DOHH2 (cell line): ENCODE results near the gene RFTN2.

ENCODE experiments used
- H3F3A ChIP-seq: fragments of 200-600 bp; sonication (generic), shearing (Covaris generic); 2 replicates; pipeline ENCODE4 v1.6.0; 2016; ENCODE audit warnings: antibody characterized with exemption, mild to moderate bottlenecking; ENCODE audit not compliant: control insufficient read depth, insufficient read depth
- H3K27ac ChIP-seq: fragments of 200-600 bp; sonication (generic); 2 replicates; pipeline ENCODE4 v1.5.1; 2014; ENCODE audit warnings: low read depth, mild to moderate bottlenecking, low read length, moderate library complexity
- H3K27me3 ChIP-seq: fragments of 200-600 bp; sonication (generic); 2 replicates; pipeline ENCODE4 v1.6.1; 2014; ENCODE audit warnings: mild to moderate bottlenecking, low read length, mixed read lengths; ENCODE audit not compliant: control insufficient read depth
- H3K36me3 ChIP-seq: fragments of 200-600 bp; sonication (generic); 2 replicates; pipeline ENCODE4 v1.6.1; 2014; ENCODE audit warnings: mild to moderate bottlenecking, low read length, moderate library complexity, mixed read lengths; ENCODE audit not compliant: control insufficient read depth
- H3K4me1 ChIP-seq: fragments of 200-600 bp; sonication (generic); 2 replicates; pipeline ENCODE4 v1.6.1; 2014; ENCODE audit warnings: mild to moderate bottlenecking, low read length, mixed read lengths; ENCODE audit not compliant: control insufficient read depth
- H3K4me2 ChIP-seq: fragments of 200-600 bp; sonication (generic); 2 replicates; pipeline ENCODE4 v1.6.0; 2014; ENCODE audit warnings: mild to moderate bottlenecking, low read length, moderate library complexity
- H3K4me3 ChIP-seq: fragments of 200-600 bp; sonication (generic); 2 replicates; pipeline ENCODE4 v1.5.1; 2014; ENCODE audit warnings: mild to moderate bottlenecking, low read length, mixed read lengths
- H3K79me2 ChIP-seq: fragments of 200-600 bp; sonication (generic); 2 replicates; pipeline ENCODE4 v1.6.1; 2014; ENCODE audit warnings: mild to moderate bottlenecking, low read length, mixed read lengths; ENCODE audit not compliant: control insufficient read depth
- H3K9me2 ChIP-seq: fragments of 200-600 bp; sonication (generic); replicated peaks from 2 replicates; pipeline ENCODE4 v1.6.1; 2014; ENCODE audit warnings: mild to moderate bottlenecking, low read length, mixed read lengths; ENCODE audit not compliant: control insufficient read depth
- H3K9me3 ChIP-seq: fragments of 200-600 bp; sonication (generic); 2 replicates; pipeline ENCODE4 v1.6.1; 2014; ENCODE audit warnings: antibody characterized with exemption, low read length, mixed read lengths; ENCODE audit not compliant: control insufficient read depth, insufficient read depth
- H4K20me1 ChIP-seq: fragments of 200-600 bp; sonication (generic); 2 replicates; pipeline ENCODE4 v1.6.0; 2014; ENCODE audit warnings: low read depth, mild to moderate bottlenecking, antibody characterized with exemption, low read length, moderate library complexity; ENCODE audit not compliant: control insufficient read depth, insufficient read depth
- EZH2phosphoT487 ChIP-seq: fragments of 200-600 bp; sonication (generic); IDR thresholded peaks from 2 replicates; pipeline ENCODE4 v1.6.1; 2017; ENCODE audit warnings: borderline replicate concordance, mild to moderate bottlenecking, antibody characterized with exemption, low read length, moderate library complexity, mixed read lengths
- TF ChIP-seq, protein P1 (sequence below): fragments of 200-600 bp; sonication (generic); IDR thresholded peaks from one replicate; pipeline ENCODE4 v1.5.1; 2014; ENCODE audit warnings: antibody characterized with exemption, mild to moderate bottlenecking, low read depth, low read length; ENCODE audit not compliant: poor library complexity, severe bottlenecking

Gene RFTN2

DNA sequence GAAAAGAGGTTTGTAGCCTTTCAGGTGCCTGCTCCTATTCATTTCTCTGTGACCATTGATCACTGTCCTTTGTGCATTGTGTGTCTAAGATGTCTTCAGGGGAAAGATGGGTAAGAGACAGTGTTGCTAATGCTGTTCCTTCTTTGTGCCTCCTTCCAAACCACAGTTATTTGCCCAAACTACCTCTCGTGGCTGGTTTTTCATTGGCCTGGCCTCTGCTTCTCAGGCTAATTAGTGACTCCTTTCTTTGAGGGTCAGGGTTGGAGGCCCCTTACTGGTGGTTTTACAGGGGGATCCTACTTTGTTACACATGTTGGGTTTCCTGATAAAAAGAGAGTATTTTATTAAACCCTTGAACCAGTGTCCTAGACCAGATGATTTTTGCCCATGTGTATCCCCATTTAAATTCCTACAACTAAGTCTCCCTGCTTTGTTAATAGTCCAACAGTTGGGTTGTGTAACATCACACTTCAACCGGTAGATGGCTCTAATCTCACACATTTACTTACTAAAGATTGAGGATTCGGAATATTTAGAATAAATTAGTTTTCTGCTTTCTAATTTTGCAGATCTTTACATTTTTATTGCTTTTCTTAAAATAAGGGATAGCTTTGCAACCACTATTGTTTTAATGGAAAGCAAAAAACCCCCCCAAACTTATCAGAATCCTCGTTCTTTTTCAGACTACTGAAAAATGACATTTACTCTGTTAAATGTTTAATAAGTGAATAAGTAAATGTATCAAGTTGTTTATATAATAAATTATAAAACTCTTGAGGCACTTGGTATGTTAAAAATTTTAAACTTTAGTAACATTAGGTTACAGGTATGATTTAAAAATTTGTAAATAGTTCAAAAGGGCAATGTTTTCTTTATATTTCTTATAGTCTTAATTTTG lies 32.2 kb upstream of the RFTN2 start:
- H3K4me1 ChIP-seq = peaks cover 42% of the 10 kb centered on the region
- H3K4me3 ChIP-seq = peak overlapping the region; percentile 97
- H3K36me3 ChIP-seq = peaks cover 57% of the 10 kb centered on the region
- H3K4me2 ChIP-seq = peak overlapping the region; percentile 93
- TF ChIP-seq, protein P1, sequence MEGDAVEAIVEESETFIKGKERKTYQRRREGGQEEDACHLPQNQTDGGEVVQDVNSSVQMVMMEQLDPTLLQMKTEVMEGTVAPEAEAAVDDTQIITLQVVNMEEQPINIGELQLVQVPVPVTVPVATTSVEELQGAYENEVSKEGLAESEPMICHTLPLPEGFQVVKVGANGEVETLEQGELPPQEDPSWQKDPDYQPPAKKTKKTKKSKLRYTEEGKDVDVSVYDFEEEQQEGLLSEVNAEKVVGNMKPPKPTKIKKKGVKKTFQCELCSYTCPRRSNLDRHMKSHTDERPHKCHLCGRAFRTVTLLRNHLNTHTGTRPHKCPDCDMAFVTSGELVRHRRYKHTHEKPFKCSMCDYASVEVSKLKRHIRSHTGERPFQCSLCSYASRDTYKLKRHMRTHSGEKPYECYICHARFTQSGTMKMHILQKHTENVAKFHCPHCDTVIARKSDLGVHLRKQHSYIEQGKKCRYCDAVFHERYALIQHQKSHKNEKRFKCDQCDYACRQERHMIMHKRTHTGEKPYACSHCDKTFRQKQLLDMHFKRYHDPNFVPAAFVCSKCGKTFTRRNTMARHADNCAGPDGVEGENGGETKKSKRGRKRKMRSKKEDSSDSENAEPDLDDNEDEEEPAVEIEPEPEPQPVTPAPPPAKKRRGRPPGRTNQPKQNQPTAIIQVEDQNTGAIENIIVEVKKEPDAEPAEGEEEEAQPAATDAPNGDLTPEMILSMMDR = peak; percentile 80
- no peak for TF ChIP-seq EZH2phosphoT487
- no peaks in the 10 kb centered on the region for H3K27me3 ChIP-seq
- 0 out of 2 replicates have a peak, but pooled peaks cover 3% of the 10 kb centered on the region for H3F3A ChIP-seq
- peaks cover 24% of the 10 kb centered on the region for H4K20me1 ChIP-seq
- no peaks in the 10 kb centered on the region for H3K9me2 ChIP-seq
- H3K9me3 ChIP-seq = no peaks in the 10 kb centered on the region
- no peak overlapping the region for H3K27ac ChIP-seq
- peaks cover 66% of the 10 kb centered on the region for H3K79me2 ChIP-seq

DNA sequence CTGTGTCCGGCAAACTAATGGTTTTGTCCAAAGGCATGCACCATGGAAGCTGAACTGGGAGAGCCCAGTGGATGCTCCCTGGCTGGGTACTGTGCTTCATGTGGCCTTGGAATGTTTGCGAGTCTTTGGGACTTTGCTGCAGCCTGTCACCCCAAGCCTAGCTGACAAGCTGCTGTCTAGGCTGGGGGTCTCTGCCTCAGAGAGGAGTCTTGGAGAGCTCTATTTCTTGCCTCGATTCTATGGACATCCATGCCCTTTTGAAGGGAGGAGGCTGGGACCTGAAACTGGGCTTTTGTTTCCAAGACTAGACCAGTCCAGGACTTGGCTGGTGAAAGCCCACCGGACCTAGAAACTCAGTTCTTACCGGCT lies 31.4 kb upstream of the RFTN2 start:
- peaks cover 64% of the 10 kb centered on the region for H3K79me2 ChIP-seq
- no peaks in the 10 kb centered on the region for H3K9me3 ChIP-seq
- peak overlapping the region; percentile 97 for H3K4me3 ChIP-seq
- no peaks in the 10 kb centered on the region for H3K27me3 ChIP-seq
- H3K27ac ChIP-seq = no peak overlapping the region
- H3K9me2 ChIP-seq = no peaks in the 10 kb centered on the region
- H3K4me2 ChIP-seq = peak overlapping the region; percentile 93
- peaks cover 56% of the 10 kb centered on the region for H3K36me3 ChIP-seq
- H3K4me1 ChIP-seq = peaks cover 42% of the 10 kb centered on the region
- TF ChIP-seq EZH2phosphoT487 = no peak
- peaks cover 24% of the 10 kb centered on the region for H4K20me1 ChIP-seq
- H3F3A ChIP-seq = 0 out of 2 replicates have a peak, but pooled peaks cover 3% of the 10 kb centered on the region

- peak overlapping the region; percentile 97 for H3K4me3 ChIP-seq
- H3K36me3 ChIP-seq = peaks cover 49% of the 10 kb centered on the region
- H4K20me1 ChIP-seq = peaks cover 24% of the 10 kb centered on the region
- H3F3A ChIP-seq = 0 out of 2 replicates have a peak, but pooled peaks cover 3% of the 10 kb centered on the region
- no peak overlapping the region; the same call in 1 of the 2 replicates for H3K27ac ChIP-seq
- no peak for TF ChIP-seq EZH2phosphoT487
- TF ChIP-seq, protein P1 = no peak
- H3K27me3 ChIP-seq = no peaks in the 10 kb centered on the region
- H3K79me2 ChIP-seq = peaks cover 58% of the 10 kb centered on the region
- peaks cover 37% of the 10 kb centered on the region for H3K4me1 ChIP-seq
- H3K9me2 ChIP-seq = no peaks in the 10 kb centered on the region
- no peaks in the 10 kb centered on the region for H3K9me3 ChIP-seq
- H3K4me2 ChIP-seq = peak overlapping the region; percentile 93
These were observed 30.8 kb upstream of the RFTN2 start for GRCh38 chr2:197705912-197706838.
